Measurements from ENCODE around the gene KIAA1549.

Gene KIAA1549

GRCh38 chr7:138809346-138809745 is 171.8 kb downstream of the KIAA1549 start:
- DNase-seq (ENCODE audit: low read depth), result no peak
- TF ChIP-seq, protein P1, sequence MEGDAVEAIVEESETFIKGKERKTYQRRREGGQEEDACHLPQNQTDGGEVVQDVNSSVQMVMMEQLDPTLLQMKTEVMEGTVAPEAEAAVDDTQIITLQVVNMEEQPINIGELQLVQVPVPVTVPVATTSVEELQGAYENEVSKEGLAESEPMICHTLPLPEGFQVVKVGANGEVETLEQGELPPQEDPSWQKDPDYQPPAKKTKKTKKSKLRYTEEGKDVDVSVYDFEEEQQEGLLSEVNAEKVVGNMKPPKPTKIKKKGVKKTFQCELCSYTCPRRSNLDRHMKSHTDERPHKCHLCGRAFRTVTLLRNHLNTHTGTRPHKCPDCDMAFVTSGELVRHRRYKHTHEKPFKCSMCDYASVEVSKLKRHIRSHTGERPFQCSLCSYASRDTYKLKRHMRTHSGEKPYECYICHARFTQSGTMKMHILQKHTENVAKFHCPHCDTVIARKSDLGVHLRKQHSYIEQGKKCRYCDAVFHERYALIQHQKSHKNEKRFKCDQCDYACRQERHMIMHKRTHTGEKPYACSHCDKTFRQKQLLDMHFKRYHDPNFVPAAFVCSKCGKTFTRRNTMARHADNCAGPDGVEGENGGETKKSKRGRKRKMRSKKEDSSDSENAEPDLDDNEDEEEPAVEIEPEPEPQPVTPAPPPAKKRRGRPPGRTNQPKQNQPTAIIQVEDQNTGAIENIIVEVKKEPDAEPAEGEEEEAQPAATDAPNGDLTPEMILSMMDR (conservative IDR thresholded peaks at IDR 0.05; ENCODE audit: control insufficient read depth, insufficient read depth, low read depth, low read length), result no peak
- no peak overlapping the region for H3K4me3 ChIP-seq (ENCODE audit: control insufficient read depth, low read depth, low read length)

DNA sequence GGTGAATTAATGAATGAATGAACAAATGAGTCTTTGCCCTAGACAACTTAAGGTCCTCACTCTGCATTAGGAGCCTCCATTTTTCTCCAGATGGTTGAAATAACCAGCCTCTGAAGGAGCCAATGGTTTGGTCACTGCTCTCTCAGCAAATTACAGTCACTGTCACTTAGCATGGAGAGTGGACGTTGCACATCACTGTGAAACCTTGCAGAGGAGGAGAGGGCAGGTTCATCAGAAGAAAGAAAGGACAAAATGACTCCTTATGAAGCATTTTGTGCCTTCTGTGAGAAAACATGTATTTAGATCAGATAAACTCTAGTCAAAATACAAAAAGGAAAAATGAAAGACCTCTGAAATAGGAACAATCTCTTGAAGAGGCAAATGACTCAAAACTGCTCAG is 176.6 kb downstream of the KIAA1549 start:
- H3K4me3 ChIP-seq (ENCODE audit: control insufficient read depth, low read depth, low read length), result no peak overlapping the region
- no peak for DNase-seq (ENCODE audit: low read depth)
- TF ChIP-seq, protein P1 (conservative IDR thresholded peaks at IDR 0.05; ENCODE audit: control insufficient read depth, insufficient read depth, low read depth, low read length), result no peak

DNA sequence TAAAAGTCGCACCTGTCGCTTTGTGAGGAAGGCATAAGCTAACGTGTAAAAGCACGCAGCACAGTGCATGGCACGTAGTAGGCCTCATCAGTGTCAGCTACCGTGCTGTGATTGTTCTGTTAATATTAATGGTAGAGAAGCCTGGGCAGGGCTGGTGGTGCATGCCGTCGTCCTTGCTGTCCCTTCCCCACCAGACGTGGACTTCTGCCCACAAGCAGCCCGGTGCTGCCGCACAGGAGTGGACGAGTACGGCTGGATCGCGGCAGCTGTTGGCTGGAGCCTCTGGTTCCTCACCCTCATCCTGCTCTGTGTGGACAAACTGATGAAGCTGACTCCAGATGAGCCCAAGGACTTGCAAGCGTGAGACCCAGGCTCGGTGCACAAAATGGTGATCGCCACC is 178.5 kb downstream of the KIAA1549 start:
- H3K4me3 ChIP-seq (ENCODE audit: control insufficient read depth, low read depth, low read length), result no peak overlapping the region
- TF ChIP-seq, protein P1 (conservative IDR thresholded peaks at IDR 0.05; ENCODE audit: control insufficient read depth, insufficient read depth, low read depth, low read length), result no peak

DNA sequence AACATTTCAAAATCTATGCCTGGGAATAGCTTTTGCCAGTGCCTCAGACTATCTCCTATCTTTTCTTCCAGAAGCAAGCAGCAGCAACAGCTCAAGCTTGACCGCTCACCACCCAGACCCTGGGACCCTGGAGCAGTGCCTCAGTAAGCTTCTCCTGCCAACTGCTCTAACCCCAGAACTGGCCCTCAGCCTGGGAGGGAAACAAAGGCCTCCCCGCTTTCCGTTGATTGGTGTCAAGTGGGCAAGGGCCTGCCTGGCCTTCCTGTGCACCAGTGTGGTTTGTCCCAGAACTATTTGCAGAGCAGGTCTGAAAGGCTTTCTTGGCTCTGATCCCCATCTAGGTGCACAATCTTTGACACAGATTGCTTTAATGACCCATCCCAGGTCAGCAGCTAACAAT is 179.9 kb downstream of the KIAA1549 start:
- TF ChIP-seq, protein P1 (conservative IDR thresholded peaks at IDR 0.05; ENCODE audit: control insufficient read depth, insufficient read depth, low read depth, low read length), result no peak
- DNase-seq (ENCODE audit: low read depth), result no peak
- H3K4me3 ChIP-seq (ENCODE audit: control insufficient read depth, low read depth, low read length), result no peak overlapping the region

More for the DNA sequence above, 178.5 kb downstream of the KIAA1549 start:
- DNase-seq (ENCODE audit: low read depth), result no peak

DNA sequence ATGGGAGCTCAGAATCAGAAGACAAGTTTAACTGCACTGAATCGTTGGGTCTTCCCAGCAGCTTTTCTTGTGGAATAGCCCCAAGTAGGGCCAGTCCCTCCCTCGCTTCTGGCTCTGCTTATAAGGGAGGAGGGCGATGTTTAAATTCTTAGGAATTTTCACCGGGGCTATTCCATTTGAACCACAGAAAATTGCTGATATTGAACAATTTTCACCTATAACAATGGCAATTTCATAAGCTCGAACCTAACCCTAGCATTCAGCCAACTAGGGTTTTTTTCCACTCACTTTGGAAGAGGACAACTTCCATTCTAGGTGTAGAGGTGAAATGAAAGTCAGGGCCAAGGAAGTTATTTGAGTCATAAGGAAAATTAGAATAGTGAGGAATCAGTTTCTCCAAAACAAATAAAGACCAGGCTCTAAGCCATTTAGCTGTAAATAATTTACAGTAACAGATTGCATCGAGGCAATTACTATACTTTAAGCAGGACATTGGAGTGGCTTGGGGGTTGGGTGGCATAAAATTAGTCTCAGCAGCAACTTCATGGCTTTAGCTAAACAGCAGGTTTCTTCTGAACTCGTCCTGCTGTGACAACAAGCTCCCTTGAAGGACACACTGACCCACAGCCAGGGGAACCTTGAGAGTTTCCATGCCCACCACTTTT is 181.7 kb downstream of the KIAA1549 start:
- no peak for DNase-seq (ENCODE audit: low read depth)
- TF ChIP-seq, protein P1 (conservative IDR thresholded peaks at IDR 0.05; ENCODE audit: control insufficient read depth, insufficient read depth, low read depth, low read length), result no peak
- H3K4me3 ChIP-seq (ENCODE audit: control insufficient read depth, low read depth, low read length), result no peak overlapping the region

GRCh38 chr7:138798836-138799235 is 182.4 kb downstream of the KIAA1549 start:
- DNase-seq (ENCODE audit: low read depth), result no peak
- H3K4me3 ChIP-seq (ENCODE audit: control insufficient read depth, low read depth, low read length), result no peak overlapping the region
- TF ChIP-seq, protein P1 (conservative IDR thresholded peaks at IDR 0.05; ENCODE audit: control insufficient read depth, insufficient read depth, low read depth, low read length), result no peak

All from fibroblast of mammary gland (primary cell).